Measurements from ENCODE around the gene TFAM.

The TFAM gene

GRCh38 chr10:58448121-58448935 lies 63.1 kb downstream of the TFAM start:
- in situ Hi-C loops (cut with MboI; ENCODE audit: low pct_unique_long_range_greater_than_20kb, low sequenced_read_pairs, unreplicated experiment): no loop called here
- DNase-seq (ENCODE audit: low spot score): no peak
- no peak for TF ChIP-seq CTCF (IDR thresholded peaks at IDR 0.05; ENCODE audit: extremely low read depth, insufficient read depth, missing control alignments)
